ENCODE data around the gene SEPTIN3. TPM values are rescaled to one million over a fixed set of nuclear protein-coding genes. Genes with fewer than 3 reads are reported as not detected.

The SEPTIN3 gene
- total RNA-seq (2022; extraction: Qiagen RNA extraction) = 1.0 to 1.4 TPM (median 1.2 TPM) in 5 replicates

DNA sequence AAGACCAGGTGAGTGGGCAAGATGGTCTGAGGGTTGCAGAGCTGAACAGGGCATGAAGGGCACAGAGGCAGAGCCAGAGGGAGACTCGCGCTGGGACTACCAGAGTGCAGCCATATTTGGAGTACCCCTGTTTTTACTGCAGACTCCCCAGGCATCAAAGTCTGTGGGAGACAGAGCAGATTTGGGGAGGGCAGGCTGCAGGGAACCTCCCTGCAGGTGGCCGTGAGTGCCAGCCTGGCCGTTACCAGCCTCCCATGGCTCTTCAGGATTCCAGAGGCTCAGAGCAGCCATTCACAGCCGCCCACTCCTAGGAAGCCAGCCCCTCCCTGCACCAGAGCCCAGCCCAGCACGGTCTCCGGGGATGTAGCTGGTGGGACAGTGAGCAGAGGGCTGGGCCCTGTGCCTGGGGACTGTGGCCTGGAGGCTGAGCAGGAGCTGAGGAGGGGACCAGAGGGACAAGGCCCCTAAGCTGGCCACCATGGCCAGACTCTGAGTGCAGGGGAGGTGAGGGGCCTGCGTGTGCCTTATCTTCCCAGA, at the start of gene SEPTIN3:
TSS of gene SEPTIN3 (plus strand) at position 334 of the 537 bp plus-strand sequence. CDS start 2,050 bp downstream, outside the sequence.

DNA sequence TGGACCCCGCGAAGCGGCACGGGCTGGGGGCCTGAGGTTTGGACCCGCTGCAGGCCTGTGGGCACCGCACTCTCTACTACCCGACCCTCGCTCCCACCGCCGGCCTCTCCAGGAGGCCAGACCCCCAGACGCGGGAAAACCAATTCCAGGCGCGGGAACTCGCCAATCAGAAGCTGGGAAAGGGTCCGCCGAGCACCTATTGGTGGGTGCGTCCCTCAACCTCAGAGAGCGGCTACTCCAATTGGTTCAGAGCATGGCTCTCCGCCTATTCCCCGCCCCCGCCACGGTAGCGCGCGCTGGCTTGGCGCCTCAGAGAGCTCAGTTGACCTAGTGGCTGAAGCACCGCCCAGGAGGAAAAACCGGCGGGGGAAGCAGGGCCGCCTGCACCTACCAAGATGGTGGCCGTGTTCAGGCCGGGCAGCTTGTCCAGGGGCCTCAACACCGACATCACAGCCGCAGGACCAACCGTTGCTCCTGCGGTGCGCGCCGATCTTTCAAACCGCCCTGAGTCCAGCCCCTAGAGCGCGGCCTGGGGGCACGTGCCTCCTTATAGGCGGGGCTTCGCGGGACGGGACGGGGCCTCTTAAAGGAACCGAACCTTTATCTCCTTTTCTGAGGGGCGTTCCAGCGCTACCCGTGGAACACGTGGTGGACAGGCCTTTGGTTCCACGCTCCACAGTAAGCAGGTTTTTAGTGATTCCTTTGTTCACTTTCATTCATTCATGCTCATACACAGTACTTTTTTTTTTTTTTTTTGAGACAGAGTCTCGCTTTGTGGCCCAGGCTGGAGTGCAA, 22.4 kb upstream of the SEPTIN3 start, which contains the start of gene CENPM:
TSS of gene CENPM (minus strand) at position 524 of the 795 bp plus-strand sequence. CDS start at position 448, 76 bp downstream.

GRCh38 chr22:41951898-41952474, 17.3 kb upstream of the SEPTIN3 start, which contains the start of gene SMIM45:
Gene SMIM45, plus strand, starts transcription at chr22:41952150.

GRCh38 chr22:41998361-41999261, 29.4 kb downstream of the SEPTIN3 start, which contains the start of gene WBP2NL:
Gene WBP2NL, plus strand, starts transcription at chr22:41998788. Its CDS starts 31 bp downstream, at chr22:41998819.

Other genes with a start within 250 kb of the SEPTIN3 start
- gene CCDC134, start 168.8 kb upstream of the SEPTIN3 start, total RNA-seq (2022; extraction: Qiagen RNA extraction) = 3.4 to 4.6 TPM (median 3.6 TPM) in 5 replicates
- 22.1 to 33.4 TPM (median 29.8 TPM) in 5 replicates for gene SREBF2, start 136.3 kb upstream of the SEPTIN3 start, total RNA-seq (2022; extraction: Qiagen RNA extraction)
- gene SHISA8, start 54.4 kb upstream of the SEPTIN3 start, total RNA-seq (2022; extraction: Qiagen RNA extraction) = 0.16 to 0.33 TPM (median 0.18 TPM) in 4 of 5 replicates, not detected in the other
- 0.14 to 0.23 TPM (median 0.17 TPM) in 5 replicates for gene TNFRSF13C, start 42.6 kb upstream of the SEPTIN3 start, total RNA-seq (2022; extraction: Qiagen RNA extraction)
- gene CENPM, start 22.3 kb upstream of the SEPTIN3 start, total RNA-seq (2022; extraction: Qiagen RNA extraction) = 26.5 to 45.1 TPM (median 39.3 TPM) in 5 replicates
- gene WBP2NL, start 29.3 kb downstream of the SEPTIN3 start, total RNA-seq (2022; extraction: Qiagen RNA extraction) = 0.05 to 0.21 TPM (median 0.06 TPM) in 3 of 5 replicates, not detected in the others
- 5.8 to 7.7 TPM (median 7.5 TPM) in 5 replicates for gene NAGA, start 101.4 kb downstream of the SEPTIN3 start, total RNA-seq (2022; extraction: Qiagen RNA extraction)
- gene PHETA2, start 104.8 kb downstream of the SEPTIN3 start, total RNA-seq (2022; extraction: Qiagen RNA extraction) = not detected in 5 replicates
- gene SMDT1, start 110.3 kb downstream of the SEPTIN3 start, total RNA-seq (2022; extraction: Qiagen RNA extraction) = 22.1 to 46.6 TPM (median 40.1 TPM) in 5 replicates
- gene NDUFA6, start 121.3 kb downstream of the SEPTIN3 start, total RNA-seq (2022; extraction: Qiagen RNA extraction) = 62.9 to 68.3 TPM (median 67.0 TPM) in 5 replicates
- gene CYP2D6, start 161.4 kb downstream of the SEPTIN3 start, total RNA-seq (2022; extraction: Qiagen RNA extraction) = 0.43 to 0.61 TPM (median 0.52 TPM) in 5 replicates